Activated CD8-positive, alpha-beta T cell treated with anti-CD3 and anti-CD28 coated beads, Interleukin-2, amount 10 ng/mL, durations not matched to agents 7 days and 5 days (primary cell): ENCODE measurements around the gene LHFPL2. TPM values are rescaled to one million over a fixed set of nuclear protein-coding genes. Genes with fewer than 3 reads are reported as not detected.

Source experiments
- ATAC-seq: fragments of 150-1000 bp; cut with Tn5 transposase; one replicate; pipeline ENCODE4 v1.10.0; 2021; ENCODE audit warnings: moderate library complexity
- CTCF ChIA-PET: fragments of 350-600 bp; sonication (Branson Sonifier 250); formaldehyde crosslinking; loops from one replicate; lab custom pipeline; 2021; ENCODE audit warnings: antibody characterized with exemption; lab: Charles Lee
- POLR2A ChIA-PET: fragments of 350-600 bp; sonication (Branson Sonifier 250); formaldehyde crosslinking; loops from one replicate; lab custom pipeline; 2021; ENCODE audit warnings: antibody characterized with exemption; lab: Charles Lee
- DNase-seq: peaks from one replicate; pipeline ENCODE4 v3.0.0-alpha.2; 2020
- H3K27ac Mint-ChIP-seq: one replicate; pipeline ENCODE4 v1.8.0; 2021; ENCODE audit warnings: mild to moderate bottlenecking, mixed read lengths
- H3K27me3 Mint-ChIP-seq: one replicate; pipeline ENCODE4 v1.8.0; 2021; ENCODE audit warnings: low read depth, mixed read lengths
- H3K36me3 Mint-ChIP-seq: one replicate; pipeline ENCODE4 v1.8.0; 2021; ENCODE audit warnings: low read depth, mixed read lengths
- H3K4me1 Mint-ChIP-seq: one replicate; pipeline ENCODE4 v1.8.0; 2021; ENCODE audit warnings: low read depth, mixed read lengths
- H3K4me3 Mint-ChIP-seq: one replicate; pipeline ENCODE4 v1.8.0; 2021; ENCODE audit warnings: mild to moderate bottlenecking, mixed read lengths
- H3K9me3 Mint-ChIP-seq: one replicate; pipeline ENCODE4 v1.8.0; 2022; ENCODE audit warnings: mixed read lengths; ENCODE audit not compliant: insufficient read depth
- total RNA-seq, 2 experiments: library from RNA; stranded (reverse); gene quantifications; one replicate each; pipeline ENCODE4 v1.2.3, GENCODE V29; 2021

Gene LHFPL2
- total RNA-seq, 2 experiments from 2014 or later: 0.34 TPM; not detected in 1

DNA sequence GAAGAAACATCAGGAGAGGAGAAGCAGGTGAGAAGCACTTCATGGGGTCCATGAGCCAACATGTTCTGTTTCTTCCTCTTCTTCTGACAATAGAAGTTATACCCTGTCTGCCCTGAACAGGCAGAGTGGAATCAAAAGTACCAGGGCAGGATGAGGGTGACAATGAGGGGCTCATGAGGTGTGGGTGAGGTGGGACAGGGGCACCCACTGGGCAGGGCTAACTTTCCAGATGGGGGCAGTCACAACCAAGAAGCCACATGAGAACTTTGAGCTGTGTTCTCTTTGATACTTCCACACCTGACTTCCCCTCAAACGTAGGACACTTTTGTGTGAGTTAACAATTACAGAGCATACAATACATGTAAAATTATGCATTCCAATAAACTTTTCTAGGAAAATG is 92.7 kb downstream of the LHFPL2 start:
- Mint-ChIP-seq H3K4me1 (peaks cover 8% of the 10 kb centered on the region), H3K4me3 (no peak overlapping the region), H3K27me3 (peaks cover 30% of the 10 kb centered on the region), H3K36me3 (no peaks in the 10 kb centered on the region), H3K9me3 (no peaks in the 10 kb centered on the region), H3K27ac (no peak overlapping the region)
- no peak for ATAC-seq
- ChIA-PET POLR2A (interaction anchor here (0.6 kb wide), 1 partner anchor 14 kb away, joined by 9 read pairs; no protein-coding TSS in a partner anchor), CTCF (no interaction called here)
- DNase-seq: no peak

DNA sequence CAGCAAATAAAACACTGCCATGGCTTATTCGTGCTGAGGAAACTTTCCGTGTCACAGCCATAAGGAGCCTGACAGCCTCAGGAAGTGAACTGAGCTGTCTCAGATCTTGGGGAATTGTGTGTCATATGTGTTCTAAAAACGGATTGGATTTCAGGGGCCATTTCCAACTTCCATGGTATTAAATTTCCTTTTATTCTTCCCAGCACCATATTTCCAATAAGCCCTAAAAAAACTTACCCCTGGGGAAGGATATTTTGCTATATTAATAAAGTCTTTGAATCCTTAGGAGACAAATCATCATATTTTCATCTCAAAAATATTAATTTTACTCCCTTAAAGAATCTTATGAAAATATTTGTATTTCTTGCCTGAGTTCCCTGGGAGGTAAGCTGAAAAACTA is 93.9 kb downstream of the LHFPL2 start:
- DNase-seq (no peak), ATAC-seq (no peak)
- Mint-ChIP-seq H3K4me3 (no peak overlapping the region), H3K9me3 (no peaks in the 10 kb centered on the region), H3K27me3 (peaks cover 23% of the 10 kb centered on the region), H3K36me3 (no peaks in the 10 kb centered on the region), H3K4me1 (peaks cover 6% of the 10 kb centered on the region), H3K27ac (no peak overlapping the region)
- CTCF ChIA-PET: no interaction called here
- POLR2A ChIA-PET: no interaction called here

DNA sequence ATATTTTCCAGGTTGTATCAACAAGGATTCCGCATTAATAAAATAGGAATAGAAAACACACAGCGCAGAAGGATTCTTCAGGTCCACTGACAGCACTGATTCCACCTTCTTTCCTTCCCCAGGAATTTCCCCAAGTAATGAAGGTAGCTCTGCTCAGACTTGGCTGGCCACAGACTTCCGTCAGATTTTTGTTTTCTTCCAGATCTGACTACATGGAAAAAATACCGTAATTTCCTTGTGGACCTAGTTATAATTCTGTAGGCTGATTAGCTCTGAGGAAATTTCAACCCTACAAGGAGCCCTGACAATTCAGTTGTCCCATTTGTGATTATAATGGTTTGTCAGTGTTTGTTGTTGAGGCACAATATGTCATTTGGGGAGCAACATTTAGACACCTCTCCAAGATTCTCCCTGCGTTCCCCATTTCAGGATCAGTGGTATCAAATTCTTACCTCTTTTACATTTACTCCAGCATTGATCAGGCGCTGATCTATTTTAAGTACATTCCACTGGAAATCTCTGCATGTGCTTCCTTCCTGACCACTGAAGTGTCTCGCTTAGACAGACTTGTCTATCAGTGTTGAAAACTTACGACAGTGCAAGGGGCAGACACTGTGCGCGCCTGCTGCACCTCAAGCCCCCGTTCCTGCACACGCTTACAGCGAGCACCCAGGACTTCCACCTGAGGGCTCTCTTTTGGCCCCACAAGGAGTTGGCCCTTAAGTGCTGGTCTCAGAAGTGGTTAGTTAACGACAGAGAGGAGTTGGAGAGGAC is 94.8 kb downstream of the LHFPL2 start:
- Mint-ChIP-seq H3K27ac (no peak overlapping the region), H3K4me1 (peaks cover 9% of the 10 kb centered on the region), H3K36me3 (no peaks in the 10 kb centered on the region), H3K9me3 (no peaks in the 10 kb centered on the region), H3K27me3 (peaks cover 21% of the 10 kb centered on the region), H3K4me3 (no peak overlapping the region)
- POLR2A ChIA-PET: no interaction called here
- DNase-seq (no peak), ATAC-seq (no peak)
- CTCF ChIA-PET: no interaction called here

DNA sequence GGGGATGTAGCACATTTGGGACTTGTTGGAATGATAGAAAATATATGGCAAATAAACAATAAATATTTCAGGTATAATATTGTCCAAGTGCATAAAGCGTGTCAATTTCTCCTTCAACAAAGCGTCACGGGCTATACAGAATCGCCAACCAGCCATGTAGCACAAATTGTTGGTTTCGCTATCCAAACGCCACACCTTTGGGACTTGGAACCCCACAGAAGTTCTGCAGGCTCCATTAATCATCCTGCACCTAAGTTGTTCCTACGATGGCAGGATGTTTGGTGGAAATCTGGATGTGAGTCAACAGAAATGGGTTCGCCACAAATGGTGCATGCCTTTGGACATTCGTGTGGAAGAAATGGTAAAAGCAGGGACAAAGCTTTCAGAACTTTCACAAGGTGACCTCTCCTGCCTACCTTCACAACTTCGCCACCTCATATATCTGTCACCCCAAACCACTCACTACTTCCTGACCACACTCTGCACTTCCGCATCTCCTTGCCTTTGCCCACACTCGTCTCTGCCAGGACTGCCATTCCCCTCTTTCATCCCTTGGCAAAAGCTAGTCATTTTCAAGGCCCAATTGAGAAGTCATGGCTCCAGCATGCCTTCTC is 95.7 kb downstream of the LHFPL2 start:
- Mint-ChIP-seq H3K36me3 (no peaks in the 10 kb centered on the region), H3K9me3 (no peaks in the 10 kb centered on the region), H3K27me3 (peaks cover 18% of the 10 kb centered on the region), H3K4me1 (peaks cover 9% of the 10 kb centered on the region), H3K27ac (no peak overlapping the region), H3K4me3 (no peak overlapping the region)
- CTCF ChIA-PET: no interaction called here
- POLR2A ChIA-PET: no interaction called here
- no peak for DNase-seq
- ATAC-seq: no peak

DNA sequence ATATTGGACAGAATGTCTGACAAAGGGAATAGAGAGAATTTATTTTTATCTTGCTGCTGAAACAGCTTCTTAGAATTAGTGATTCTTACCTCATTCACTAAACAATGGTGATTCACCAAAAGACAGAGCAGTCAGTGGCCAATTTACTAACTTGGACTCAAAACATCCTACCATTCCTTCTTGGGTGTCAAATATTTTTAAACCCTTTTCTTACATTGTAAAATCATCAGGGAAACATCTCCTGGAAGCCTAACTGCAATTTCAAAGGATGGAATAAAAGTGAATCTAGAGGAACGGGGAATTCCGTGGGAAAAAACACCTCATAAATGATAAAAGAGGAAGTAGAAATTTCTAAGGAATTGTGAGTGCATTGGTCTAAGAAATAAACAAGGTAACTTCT is 97.7 kb downstream of the LHFPL2 start:
- ChIA-PET POLR2A (no interaction called here), CTCF (no interaction called here)
- no peak overlapping the region for H3K27ac Mint-ChIP-seq
- H3K4me3 Mint-ChIP-seq: no peak overlapping the region
- no peaks in the 10 kb centered on the region for H3K9me3 Mint-ChIP-seq
- DNase-seq (no peak), ATAC-seq (no peak)
- H3K36me3 Mint-ChIP-seq: no peaks in the 10 kb centered on the region
- H3K27me3 Mint-ChIP-seq: peaks cover 12% of the 10 kb centered on the region
- H3K4me1 Mint-ChIP-seq: peaks cover 9% of the 10 kb centered on the region

DNA sequence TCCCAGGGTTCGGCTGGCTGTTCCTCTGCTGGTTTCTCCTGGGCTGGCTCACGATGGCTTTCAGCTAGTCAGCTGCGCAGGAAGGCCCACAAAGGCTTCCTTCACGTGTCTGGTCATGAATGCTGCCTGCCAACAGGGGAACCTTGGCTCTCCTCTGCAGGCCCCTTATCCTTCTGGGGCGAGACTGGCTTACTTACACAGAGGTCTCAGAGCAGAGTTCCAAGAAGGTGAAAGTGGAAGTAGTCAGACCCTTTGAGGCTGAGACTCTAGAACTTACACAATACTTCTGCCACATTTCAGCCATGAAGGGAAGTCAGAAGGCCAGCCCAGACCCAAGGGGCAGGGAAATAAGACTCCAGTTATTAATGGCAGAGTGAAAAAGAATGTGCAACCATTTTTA is 99.5 kb downstream of the LHFPL2 start:
- Mint-ChIP-seq H3K27me3 (peaks cover 3% of the 10 kb centered on the region), H3K9me3 (no peaks in the 10 kb centered on the region), H3K36me3 (no peaks in the 10 kb centered on the region), H3K27ac (no peak overlapping the region), H3K4me3 (no peak overlapping the region), H3K4me1 (peaks cover 9% of the 10 kb centered on the region)
- ChIA-PET CTCF (no interaction called here), POLR2A (interaction anchor here (0.5 kb wide), 1 partner anchor 576 kb away, joined by 3 read pairs; no protein-coding TSS in a partner anchor)
- ATAC-seq (no peak), DNase-seq (no peak)

DNA sequence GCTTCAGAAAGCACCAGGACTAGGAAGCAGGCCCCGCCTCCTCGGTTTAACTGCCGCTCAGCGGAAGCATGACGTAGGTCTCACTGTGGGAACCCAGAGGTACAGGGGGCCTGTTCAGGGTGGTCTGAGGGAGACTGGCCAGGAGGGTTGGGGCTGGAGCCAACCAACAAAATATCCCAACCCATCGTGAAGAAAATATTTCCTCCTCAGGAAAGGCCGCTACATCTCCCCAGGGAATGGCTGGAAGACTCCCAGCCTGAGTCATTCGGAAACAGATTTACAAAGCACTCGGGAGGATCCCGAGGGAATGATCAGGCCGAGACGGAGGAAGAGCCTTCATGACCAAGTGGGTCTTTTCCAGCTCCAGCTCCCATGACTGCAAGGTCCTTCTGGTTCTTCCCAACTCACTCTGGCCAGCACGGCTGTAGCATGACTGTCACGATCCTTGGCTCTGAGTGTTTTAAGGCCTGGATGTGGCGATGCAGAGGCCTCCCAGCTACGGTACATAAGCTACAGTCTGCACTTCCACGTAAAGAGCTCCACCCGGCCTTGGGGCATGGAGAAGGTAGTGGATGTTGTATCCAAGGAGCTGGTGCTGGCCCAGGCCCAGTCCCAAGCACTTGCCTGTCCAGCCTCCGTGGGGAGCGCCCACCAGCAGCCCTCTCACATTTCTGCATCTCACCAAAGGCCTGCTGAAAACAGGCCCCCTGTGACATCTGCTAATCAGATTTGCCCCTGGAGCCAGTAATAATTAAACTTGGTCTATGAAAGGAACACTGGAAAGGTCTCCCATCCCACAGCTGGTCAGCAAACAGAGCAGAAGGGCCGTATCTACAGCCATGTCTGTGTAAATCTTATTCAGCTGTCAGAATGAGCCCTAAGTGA is 100.6 kb downstream of the LHFPL2 start:
- Mint-ChIP-seq H3K4me1 (peaks cover 5% of the 10 kb centered on the region), H3K9me3 (no peaks in the 10 kb centered on the region), H3K27me3 (no peaks in the 10 kb centered on the region), H3K36me3 (no peaks in the 10 kb centered on the region), H3K4me3 (no peak overlapping the region), H3K27ac (no peak overlapping the region)
- CTCF ChIA-PET: no interaction called here
- DNase-seq: no peak
- ATAC-seq: no peak
- POLR2A ChIA-PET: no interaction called here

DNA sequence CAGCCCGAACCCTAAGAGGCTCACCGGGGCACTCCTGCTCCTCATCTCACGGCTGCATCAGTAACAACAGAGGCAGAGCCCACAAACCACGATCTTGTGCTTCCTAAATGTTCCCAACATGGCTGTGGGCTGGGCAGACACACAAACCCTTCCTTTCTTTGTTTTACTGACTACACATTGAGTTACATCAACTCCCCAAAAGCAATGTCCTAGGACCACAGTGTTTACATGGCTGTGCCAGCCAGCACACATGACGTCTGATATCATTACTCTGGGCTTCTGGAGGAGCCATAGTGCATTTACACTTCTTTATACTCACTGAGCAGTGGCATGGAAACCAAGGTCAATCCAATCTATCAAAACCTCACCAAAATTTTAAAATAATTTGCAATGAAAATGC is 101.4 kb downstream of the LHFPL2 start:
- ChIA-PET CTCF (no interaction called here), POLR2A (no interaction called here)
- Mint-ChIP-seq H3K4me3 (no peak overlapping the region), H3K4me1 (peaks cover 3% of the 10 kb centered on the region), H3K27ac (no peak overlapping the region), H3K9me3 (no peaks in the 10 kb centered on the region), H3K27me3 (no peaks in the 10 kb centered on the region), H3K36me3 (no peaks in the 10 kb centered on the region)
- DNase-seq (no peak), ATAC-seq (no peak)

DNA sequence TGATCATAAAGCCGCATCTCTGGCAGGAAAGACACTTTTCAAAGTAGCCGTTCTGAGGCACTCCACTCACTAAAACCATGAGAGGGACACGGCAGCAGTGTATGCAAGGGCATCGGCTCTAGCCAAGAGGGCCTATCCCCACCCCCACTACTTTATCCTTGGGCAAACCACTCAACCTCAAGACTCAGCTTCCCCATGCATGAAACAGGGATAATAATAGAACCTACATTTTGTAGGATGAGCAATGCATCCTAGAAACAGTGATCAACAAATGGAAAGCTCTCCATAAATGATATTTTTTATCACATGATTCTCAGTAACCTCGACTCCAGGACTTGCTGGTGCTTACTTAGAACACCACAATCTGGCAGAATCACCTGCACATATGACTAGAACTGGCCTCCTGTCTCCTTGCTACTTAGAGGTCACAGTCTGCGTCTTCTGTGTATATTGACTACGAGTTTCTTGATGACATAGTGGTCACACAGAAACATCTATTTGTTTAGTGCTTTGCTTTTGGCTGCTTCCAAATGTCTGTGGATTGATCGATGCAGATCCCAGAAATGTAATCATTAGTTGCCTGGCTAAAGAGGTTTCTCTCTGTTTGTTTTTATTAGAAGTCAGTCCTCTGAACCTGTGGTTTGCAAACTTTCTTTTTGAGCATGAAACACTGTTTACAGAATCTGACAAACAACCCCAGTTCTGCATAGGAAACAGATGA is 102.1 kb downstream of the LHFPL2 start:
- CTCF ChIA-PET: no interaction called here

DNA sequence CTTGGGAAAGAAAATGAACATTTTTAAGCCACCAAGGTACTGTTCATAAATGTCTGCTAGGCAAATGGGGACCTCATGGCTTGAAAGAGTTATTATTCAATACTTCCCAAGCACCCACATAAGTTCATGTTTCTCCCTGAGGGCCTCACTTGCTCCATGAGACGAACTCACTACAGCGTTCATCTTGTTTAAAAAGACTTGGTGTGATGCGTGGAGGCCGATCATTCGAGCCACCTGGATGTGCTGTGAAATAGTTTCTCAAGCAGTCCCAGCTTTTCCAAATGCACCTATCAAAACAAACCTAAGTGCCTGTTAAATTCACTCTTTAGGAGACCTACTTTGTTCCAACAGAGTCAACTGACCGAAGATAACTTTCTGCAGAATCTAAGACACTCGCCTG is 103.2 kb downstream of the LHFPL2 start:
- DNase-seq: no peak
- Mint-ChIP-seq H3K27ac (no peak overlapping the region), H3K36me3 (no peaks in the 10 kb centered on the region), H3K27me3 (no peaks in the 10 kb centered on the region), H3K9me3 (no peaks in the 10 kb centered on the region), H3K4me1 (peaks cover 3% of the 10 kb centered on the region), H3K4me3 (no peak overlapping the region)
- ChIA-PET POLR2A (no interaction called here), CTCF (no interaction called here)
- no peak for ATAC-seq

More for the DNA sequence above, 102.1 kb downstream of the LHFPL2 start:
- ATAC-seq (no peak), DNase-seq (no peak)
- Mint-ChIP-seq H3K27me3 (no peaks in the 10 kb centered on the region), H3K9me3 (no peaks in the 10 kb centered on the region), H3K4me3 (no peak overlapping the region), H3K36me3 (no peaks in the 10 kb centered on the region), H3K4me1 (peaks cover 3% of the 10 kb centered on the region), H3K27ac (no peak overlapping the region)
- POLR2A ChIA-PET: no interaction called here

DNA sequence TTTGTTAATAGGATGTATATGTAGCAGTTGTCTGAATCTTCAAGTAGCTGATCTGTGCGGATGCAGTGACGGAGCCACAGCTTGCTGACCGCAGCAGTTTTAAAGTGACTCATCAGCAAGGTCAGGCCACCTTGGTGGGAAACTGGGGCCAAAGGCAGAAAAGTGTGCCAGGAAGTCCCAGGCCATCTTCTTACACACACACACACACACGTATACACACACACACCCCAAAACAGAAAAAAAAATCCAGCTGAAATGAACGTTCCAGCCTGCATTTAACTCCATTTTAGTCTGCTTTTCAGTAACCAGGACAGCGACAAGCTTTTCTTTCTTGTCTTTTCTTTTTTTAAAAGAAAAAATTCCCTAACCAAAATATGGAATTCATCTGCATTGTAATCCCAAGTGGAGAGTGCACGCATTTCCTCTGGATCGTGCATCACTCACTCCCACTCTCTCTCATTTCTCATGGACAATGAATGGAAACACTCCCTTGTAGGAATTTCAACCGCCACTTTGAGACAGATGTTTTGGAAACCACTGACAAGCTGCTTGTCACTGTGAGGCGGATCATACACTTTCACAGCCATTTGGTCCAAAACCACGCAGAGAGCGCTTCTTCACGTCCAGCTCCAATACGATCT is 103.9 kb downstream of the LHFPL2 start:
- Mint-ChIP-seq H3K4me3 (no peak overlapping the region), H3K4me1 (peaks cover 3% of the 10 kb centered on the region)

More for the DNA sequence above, 103.9 kb downstream of the LHFPL2 start:
- no peaks in the 10 kb centered on the region for H3K9me3 Mint-ChIP-seq
- ChIA-PET POLR2A (no interaction called here), CTCF (no interaction called here)
- H3K27me3 Mint-ChIP-seq: no peaks in the 10 kb centered on the region
- H3K27ac Mint-ChIP-seq: no peak overlapping the region
- DNase-seq (no peak), ATAC-seq (no peak)
- no peaks in the 10 kb centered on the region for H3K36me3 Mint-ChIP-seq
